Mammary epithelial cell (primary cell): ENCODE measurements around the gene MSI2.

Experiments
- EZH2 ChIP-seq: IDR thresholded peaks from 2 replicates; pipeline ENCODE4 v1.6.1; 2012; ENCODE audit warnings: low read length, inconsistent platforms, borderline replicate concordance
- TF ChIP-seq, protein P1 (sequence below), 2 donors: IDR thresholded peaks in 1 of 2; conservative IDR thresholded peaks in 1 of 2; 2 replicates each; pipeline ENCODE4 v1.5.1; 2011 to 2012; ENCODE audit warnings: inconsistent platforms in 2 of 2, low read length in 2 of 2, mild to moderate bottlenecking in 2 of 2, control low read depth in 1 of 2, low read depth in 1 of 2; ENCODE audit not compliant: insufficient read depth in 1 of 2; ENCODE audit errors: extremely low read depth in 1 of 2

DNA sequence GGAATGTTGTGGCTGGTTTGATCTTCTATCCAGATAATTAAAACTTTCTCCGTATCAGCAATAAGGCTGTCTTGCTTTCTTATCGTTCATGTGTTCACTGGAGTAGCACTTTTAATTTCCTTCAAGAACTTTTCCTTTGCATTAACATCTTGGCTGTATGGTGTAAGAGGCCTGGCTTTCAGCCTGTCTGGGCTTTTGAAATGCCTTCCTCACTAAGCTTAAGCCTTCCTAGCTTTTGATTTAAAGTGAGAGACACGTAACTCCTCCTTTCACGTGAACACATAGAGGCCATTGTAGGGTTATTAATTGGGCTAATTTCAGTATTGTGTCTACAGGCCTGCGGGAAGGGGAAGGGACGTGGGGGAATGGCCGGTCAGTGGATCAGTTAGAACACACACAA lies 42.9 kb downstream of the MSI2 start:
- TF ChIP-seq, protein P1, sequence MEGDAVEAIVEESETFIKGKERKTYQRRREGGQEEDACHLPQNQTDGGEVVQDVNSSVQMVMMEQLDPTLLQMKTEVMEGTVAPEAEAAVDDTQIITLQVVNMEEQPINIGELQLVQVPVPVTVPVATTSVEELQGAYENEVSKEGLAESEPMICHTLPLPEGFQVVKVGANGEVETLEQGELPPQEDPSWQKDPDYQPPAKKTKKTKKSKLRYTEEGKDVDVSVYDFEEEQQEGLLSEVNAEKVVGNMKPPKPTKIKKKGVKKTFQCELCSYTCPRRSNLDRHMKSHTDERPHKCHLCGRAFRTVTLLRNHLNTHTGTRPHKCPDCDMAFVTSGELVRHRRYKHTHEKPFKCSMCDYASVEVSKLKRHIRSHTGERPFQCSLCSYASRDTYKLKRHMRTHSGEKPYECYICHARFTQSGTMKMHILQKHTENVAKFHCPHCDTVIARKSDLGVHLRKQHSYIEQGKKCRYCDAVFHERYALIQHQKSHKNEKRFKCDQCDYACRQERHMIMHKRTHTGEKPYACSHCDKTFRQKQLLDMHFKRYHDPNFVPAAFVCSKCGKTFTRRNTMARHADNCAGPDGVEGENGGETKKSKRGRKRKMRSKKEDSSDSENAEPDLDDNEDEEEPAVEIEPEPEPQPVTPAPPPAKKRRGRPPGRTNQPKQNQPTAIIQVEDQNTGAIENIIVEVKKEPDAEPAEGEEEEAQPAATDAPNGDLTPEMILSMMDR (conservative IDR thresholded peaks at IDR 0.05 in 1 of 2, IDR thresholded peaks at IDR 0.05 in 1 of 2; ENCODE audit: extremely low read depth in 1 of 2, insufficient read depth in 1 of 2, low read depth in 1 of 2, low read length in 2 of 2) = no peak
- TF ChIP-seq EZH2 = no peak
